ENCODE measurements around the gene RAVER1. TPM values are rescaled to one million over a fixed set of nuclear protein-coding genes. Genes with fewer than 3 reads are reported as not detected.
"Not testable (repeated sequence)": the region's sequence is repeated elsewhere in the genome, so short reads cannot be mapped to it uniquely, and the experiment has no call there.

The RAVER1 gene
- total RNA-seq, 2 experiments from 2014 or later, result 35.7 to 90.7 TPM

DNA sequence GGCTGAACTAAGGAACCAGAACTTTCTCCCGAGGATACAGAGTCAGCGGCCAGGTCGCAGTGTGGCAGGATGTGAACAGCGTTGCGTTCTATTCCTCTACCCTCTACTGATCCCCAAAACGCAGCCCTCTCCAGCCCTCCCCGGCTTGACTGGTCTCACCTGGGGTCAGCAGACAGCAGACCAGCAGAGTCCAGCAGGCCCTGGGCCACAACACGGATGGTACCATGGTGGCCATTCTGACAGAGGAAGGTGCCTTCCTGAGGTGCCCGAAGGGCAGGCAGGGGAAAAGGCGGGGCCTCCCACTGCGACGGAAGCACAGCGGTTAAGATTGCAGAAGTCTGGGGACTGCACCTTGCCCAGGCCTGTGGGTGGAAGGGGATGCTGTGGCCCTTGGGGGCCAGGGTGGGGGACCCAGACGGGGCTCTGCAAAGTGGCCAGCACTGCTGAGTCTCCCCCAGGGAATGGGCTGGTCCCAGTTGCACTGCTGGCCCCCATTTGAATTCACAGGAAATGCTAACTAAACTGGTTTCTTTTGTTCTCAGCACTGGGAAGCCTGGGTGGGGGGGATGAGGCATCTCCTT is 6.1 kb upstream of the RAVER1 start, which contains the start of gene ICAM3:
ICAM3 (minus strand) TSS at position 245 of the 581 bp plus-strand sequence; CDS start at position 235, 10 bp downstream.
- TF ChIP-seq, protein P1, sequence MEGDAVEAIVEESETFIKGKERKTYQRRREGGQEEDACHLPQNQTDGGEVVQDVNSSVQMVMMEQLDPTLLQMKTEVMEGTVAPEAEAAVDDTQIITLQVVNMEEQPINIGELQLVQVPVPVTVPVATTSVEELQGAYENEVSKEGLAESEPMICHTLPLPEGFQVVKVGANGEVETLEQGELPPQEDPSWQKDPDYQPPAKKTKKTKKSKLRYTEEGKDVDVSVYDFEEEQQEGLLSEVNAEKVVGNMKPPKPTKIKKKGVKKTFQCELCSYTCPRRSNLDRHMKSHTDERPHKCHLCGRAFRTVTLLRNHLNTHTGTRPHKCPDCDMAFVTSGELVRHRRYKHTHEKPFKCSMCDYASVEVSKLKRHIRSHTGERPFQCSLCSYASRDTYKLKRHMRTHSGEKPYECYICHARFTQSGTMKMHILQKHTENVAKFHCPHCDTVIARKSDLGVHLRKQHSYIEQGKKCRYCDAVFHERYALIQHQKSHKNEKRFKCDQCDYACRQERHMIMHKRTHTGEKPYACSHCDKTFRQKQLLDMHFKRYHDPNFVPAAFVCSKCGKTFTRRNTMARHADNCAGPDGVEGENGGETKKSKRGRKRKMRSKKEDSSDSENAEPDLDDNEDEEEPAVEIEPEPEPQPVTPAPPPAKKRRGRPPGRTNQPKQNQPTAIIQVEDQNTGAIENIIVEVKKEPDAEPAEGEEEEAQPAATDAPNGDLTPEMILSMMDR (conservative IDR thresholded peaks at IDR 0.05; ENCODE audit: low read length), result no peak
- TF ChIP-seq EZH2phosphoT487 (IDR thresholded peaks at IDR 0.05; ENCODE audit: borderline replicate concordance, low read depth, low read length), result no peak
- Histone ChIP-seq H3K4me1 (ENCODE audit: insufficient read depth, low read length, poor library complexity, severe bottlenecking) (peaks cover 34% of the 10 kb centered on the region), H3K27ac (ENCODE audit: low read depth, low read length, poor library complexity, severe bottlenecking) (peak within 1 kb of the TSS; percentile 52), H3K79me2 (ENCODE audit: insufficient read depth, low read depth, low read length) (no peaks in the 10 kb centered on the region), H2AFZ (ENCODE audit: low read length) (peak within 1 kb of the TSS; percentile 92), H3K4me2 (ENCODE audit: low read length) (peak within 1 kb of the TSS; percentile 82), H4K20me1 (ENCODE audit: insufficient read depth, low read length) (no peaks in the 10 kb centered on the region), H3K36me3 (ENCODE audit: insufficient read depth, low read length) (no peaks in the 10 kb centered on the region), H3K9me3 (ENCODE audit: low read length) (no peaks in the 10 kb centered on the region), H3K9me2 (ENCODE audit: insufficient read depth, low read length) (no peaks in the 10 kb centered on the region), H3K4me3 (ENCODE audit: low read depth, low read length, poor library complexity, severe bottlenecking) (peak within 1 kb of the TSS; percentile 70)
- peak; percentile 82 for DNase-seq (ENCODE audit: low spot score)
- intact Hi-C loops (cut with micrococcal nuclease; ENCODE audit: unreplicated experiment), result loop anchor here (10.0 kb wide), 1 partner anchor 225 kb away; the partner anchor contains the start of genes CDKN2D and KRI1
- no TSS peak for BruUV-seq (replicated peaks)
- CTCF ChIA-PET (ENCODE audit: unreplicated experiment), result no interaction called here
- POLR2A ChIA-PET, result no interaction called here

DNA sequence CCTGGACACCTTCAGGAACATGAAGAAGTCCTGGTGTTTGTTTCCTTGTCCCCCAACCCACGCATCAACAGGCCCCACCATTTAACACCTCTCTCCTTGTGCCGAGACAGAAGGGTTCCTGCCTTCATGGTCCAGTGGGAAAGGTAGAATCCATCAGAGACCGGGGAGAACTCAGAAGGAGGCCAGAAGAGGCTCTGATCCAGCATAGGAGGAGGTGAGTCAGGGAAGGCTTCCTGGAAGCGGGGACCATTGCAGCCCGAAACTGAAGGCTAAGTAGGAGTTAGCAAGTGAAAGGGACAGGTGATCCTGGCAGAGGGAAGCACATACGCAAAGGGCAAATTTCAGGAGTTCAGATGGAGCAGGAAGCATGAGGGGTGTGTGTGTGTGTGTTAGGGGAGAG is 5.6 kb upstream of the RAVER1 start:
- BruUV-seq (replicated peaks), result TSS peak; percentile 77
- no peaks in the 10 kb centered on the region for H3K79me2 ChIP-seq (ENCODE audit: insufficient read depth, low read depth, low read length)
- H3K4me1 ChIP-seq (ENCODE audit: insufficient read depth, low read length, poor library complexity, severe bottlenecking), result peaks cover 39% of the 10 kb centered on the region
- H3K4me2 ChIP-seq (ENCODE audit: low read length), result peak overlapping the region; percentile 82
- H3K27ac ChIP-seq (ENCODE audit: low read depth, low read length, poor library complexity, severe bottlenecking), result peak overlapping the region; percentile 52
- H3K36me3 ChIP-seq (ENCODE audit: insufficient read depth, low read length), result no peaks in the 10 kb centered on the region
- H3K4me3 ChIP-seq (ENCODE audit: low read depth, low read length, poor library complexity, severe bottlenecking), result peak overlapping the region; percentile 70
- ChIA-PET POLR2A (no interaction called here), CTCF (ENCODE audit: unreplicated experiment) (interaction anchor here (0.6 kb wide), 1 partner anchor 34 kb away, joined by 6 read pairs; no protein-coding TSS in a partner anchor)
- DNase-seq (ENCODE audit: low spot score), result no peak
- no peaks in the 10 kb centered on the region for H3K9me2 ChIP-seq (ENCODE audit: insufficient read depth, low read length)
- no peaks in the 10 kb centered on the region for H4K20me1 ChIP-seq (ENCODE audit: insufficient read depth, low read length)
- intact Hi-C loops (cut with micrococcal nuclease; ENCODE audit: unreplicated experiment), result loop anchor here (10.0 kb wide), 1 partner anchor 226 kb away; the partner anchor contains the start of genes CDKN2D and KRI1
- TF ChIP-seq, protein P1 (conservative IDR thresholded peaks at IDR 0.05; ENCODE audit: low read length), result no peak
- TF ChIP-seq EZH2phosphoT487 (IDR thresholded peaks at IDR 0.05; ENCODE audit: borderline replicate concordance, low read depth, low read length), result no peak
- H2AFZ ChIP-seq (ENCODE audit: low read length), result peak overlapping the region; percentile 92; the same call in 1 of the 2 replicates
- H3K9me3 ChIP-seq (ENCODE audit: low read length), result no peaks in the 10 kb centered on the region

DNA sequence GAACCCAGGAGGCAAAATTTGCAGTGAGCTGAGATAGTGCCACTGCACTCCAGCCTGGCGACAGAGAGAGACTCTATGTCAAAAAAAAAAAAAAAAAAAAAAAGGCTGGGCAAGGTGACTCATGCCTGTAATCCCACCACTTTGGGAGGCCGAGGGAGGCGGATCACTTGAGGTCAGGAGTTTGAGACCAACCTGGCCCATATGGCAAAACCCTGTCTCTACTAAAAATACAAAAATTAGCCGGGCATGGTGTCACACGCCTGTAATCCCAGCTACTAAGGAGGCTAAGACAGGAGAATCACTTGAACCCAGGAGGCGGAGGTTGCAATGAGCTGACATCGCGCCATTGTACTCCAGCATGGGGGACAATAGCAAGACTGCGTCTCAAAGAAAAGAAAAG is 3.4 kb upstream of the RAVER1 start:
- POLR2A ChIA-PET, result interaction anchor here (0.6 kb wide), 2 partner anchors 53 to 333 kb away, joined by 5 to 6 read pairs; no protein-coding TSS in a partner anchor
- H3K27ac ChIP-seq (ENCODE audit: low read depth, low read length, poor library complexity, severe bottlenecking); H4K20me1 ChIP-seq (ENCODE audit: insufficient read depth, low read length); H2AFZ ChIP-seq (ENCODE audit: low read length); BruUV-seq (replicated peaks); H3K9me2 ChIP-seq (ENCODE audit: insufficient read depth, low read length); DNase-seq (ENCODE audit: low spot score); CTCF ChIA-PET (ENCODE audit: unreplicated experiment); H3K4me2 ChIP-seq (ENCODE audit: low read length); H3K9me3 ChIP-seq (ENCODE audit: low read length); H3K4me3 ChIP-seq (ENCODE audit: low read depth, low read length, poor library complexity, severe bottlenecking): not testable (repeated sequence)
- Histone ChIP-seq H3K4me1 (ENCODE audit: insufficient read depth, low read length, poor library complexity, severe bottlenecking) (peaks cover 46% of the 10 kb centered on the region), H3K36me3 (ENCODE audit: insufficient read depth, low read length) (peaks cover 10% of the 10 kb centered on the region), H3K79me2 (ENCODE audit: insufficient read depth, low read depth, low read length) (peaks cover 15% of the 10 kb centered on the region)
- intact Hi-C loops (cut with micrococcal nuclease; ENCODE audit: unreplicated experiment), result loop anchor here (10.0 kb wide), 1 partner anchor 228 kb away; the partner anchor contains the start of genes CDKN2D and KRI1

Measured in OCI-LY7 (cell line).